Esophagus squamous epithelium (tissue), 4 donors: ENCODE data around the gene TSPAN7.

ENCODE experiments used
- CTCF ChIP-seq, 6 experiments: fragments of 450-650 bp in 4 of 6; fragments of 200-600 bp in 2 of 6; sonication (generic) in 2 of 6; IDR thresholded peaks; one replicate each; pipeline ENCODE4 v1.5.1; 2016 to 2019; ENCODE audit warnings: antibody characterized with exemption in 6 of 6, mild to moderate bottlenecking in 4 of 6, moderate library complexity in 4 of 6
- POLR2A ChIP-seq, 4 donors: fragments of 450-650 bp; IDR thresholded peaks; one replicate each; pipeline ENCODE4 v1.6.1; 2017; ENCODE audit warnings: antibody characterized with exemption in 4 of 4, mild to moderate bottlenecking in 4 of 4, moderate library complexity in 3 of 4

DNA sequence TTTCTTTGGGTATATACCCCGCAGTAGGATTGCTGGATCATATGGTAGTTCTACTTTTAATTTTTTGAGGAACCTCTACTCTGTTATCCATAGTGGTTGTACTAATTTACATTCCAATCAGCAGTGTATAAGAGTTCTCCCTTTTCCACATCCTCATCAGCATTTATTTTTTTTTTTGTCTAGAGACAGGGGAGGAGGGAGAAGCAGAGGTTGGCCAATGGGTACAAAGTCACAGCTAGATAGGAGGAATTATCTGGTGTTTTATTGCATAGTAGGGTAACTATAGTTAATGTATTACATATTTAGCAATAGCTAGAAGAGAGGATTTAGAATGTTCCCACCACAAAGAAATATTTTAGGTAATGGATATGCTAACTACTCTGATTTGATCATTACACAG, 107.4 kb downstream of the TSPAN7 start:
- TF ChIP-seq CTCF (IDR thresholded peaks at IDR 0.05) (no peak), POLR2A (IDR thresholded peaks at IDR 0.05) (no peak)
